OCI-LY1 (cell line): ENCODE data around the gene PPP2R2C.

Experiments
- H2AFZ ChIP-seq: fragments of 200-600 bp; sonication (generic), shearing (Covaris generic); 2 replicates; pipeline ENCODE4 v1.6.0; 2014; ENCODE audit warnings: antibody characterized with exemption, mild to moderate bottlenecking, low read length
- H3F3A ChIP-seq: fragments of 200-600 bp; sonication (generic), shearing (Covaris generic); 2 replicates; pipeline ENCODE4 v1.6.0; 2014; ENCODE audit warnings: mild to moderate bottlenecking, antibody characterized with exemption, low read length, moderate library complexity; ENCODE audit not compliant: insufficient read depth
- H3K27ac ChIP-seq: fragments of 200-600 bp; sonication (generic); 2 replicates; pipeline ENCODE4 v1.5.1; 2014; ENCODE audit warnings: low read length, mixed run types, mild to moderate bottlenecking, low read depth; ENCODE audit not compliant: poor library complexity, severe bottlenecking
- H3K27me3 ChIP-seq: fragments of 200-600 bp; sonication (generic); 2 replicates; pipeline ENCODE4 v1.6.0; 2014; ENCODE audit warnings: antibody characterized with exemption, mild to moderate bottlenecking, low read length, moderate library complexity; ENCODE audit not compliant: insufficient read depth
- H3K36me3 ChIP-seq: fragments of 200-600 bp; sonication (generic); 2 replicates; pipeline ENCODE4 v1.6.1; 2014; ENCODE audit warnings: mild to moderate bottlenecking, antibody characterized with exemption, low read length, moderate library complexity, mixed read lengths; ENCODE audit not compliant: insufficient read depth
- H3K4me1 ChIP-seq: fragments of 200-600 bp; sonication (generic); 2 replicates; pipeline ENCODE4 v1.5.1; 2014; ENCODE audit warnings: mild to moderate bottlenecking, low read length, moderate library complexity; ENCODE audit not compliant: insufficient read depth, severe bottlenecking
- H3K4me2 ChIP-seq: fragments of 200-600 bp; sonication (generic), shearing (Covaris generic); 2 replicates; pipeline ENCODE4 v1.6.1; 2014; ENCODE audit warnings: low read length
- H3K4me3 ChIP-seq: fragments of 200-600 bp; sonication (generic); 2 replicates; pipeline ENCODE4 v1.5.1; 2014; ENCODE audit warnings: low read length, low read depth, mild to moderate bottlenecking, mixed read lengths; ENCODE audit not compliant: poor library complexity, severe bottlenecking
- H3K79me2 ChIP-seq: fragments of 200-600 bp; shearing (Covaris generic); 2 replicates; pipeline ENCODE4 v1.6.1; 2016; ENCODE audit warnings: mixed run types, low read length, mixed read lengths; ENCODE audit not compliant: insufficient read depth
- H3K9ac ChIP-seq: fragments of 200-600 bp; sonication (generic), shearing (Covaris generic); 2 replicates; pipeline ENCODE4 v1.6.1; 2014; ENCODE audit warnings: mild to moderate bottlenecking, low read length, mixed read lengths
- H3K9me2 ChIP-seq: fragments of 200-600 bp; sonication (generic), shearing (Covaris generic); 2 replicates; pipeline ENCODE4 v1.6.1; 2014; ENCODE audit warnings: low read depth, mild to moderate bottlenecking, low read length, mixed read lengths
- H3K9me3 ChIP-seq: fragments of 200-600 bp; shearing (Covaris generic); 2 replicates; pipeline ENCODE4 v1.6.1; 2014; ENCODE audit warnings: low read length, mixed read lengths
- H4K20me1 ChIP-seq: fragments of 200-600 bp; sonication (generic), shearing (Covaris generic); 2 replicates; pipeline ENCODE4 v1.6.0; 2016; ENCODE audit warnings: mild to moderate bottlenecking, low read length; ENCODE audit not compliant: insufficient read depth
- CTCF ChIP-seq: fragments of 200-600 bp; sonication (generic), shearing (Covaris generic); IDR thresholded peaks from 2 replicates; pipeline ENCODE4 v1.5.1; 2017; ENCODE audit warnings: mild to moderate bottlenecking, antibody characterized with exemption, low read length, moderate library complexity, mixed read lengths
- EZH2 ChIP-seq: fragments of 200-600 bp; sonication (generic), shearing (Covaris generic); IDR thresholded peaks from 2 replicates; pipeline ENCODE4 v1.8.0; 2017; ENCODE audit warnings: borderline replicate concordance, mixed run types, mild to moderate bottlenecking, antibody characterized with exemption, low read length, moderate library complexity, mixed read lengths

Gene PPP2R2C

GRCh38 chr4:6345866-6346265 lies 126.5 kb downstream of the PPP2R2C start:
- Histone ChIP-seq H3K4me1 (no peaks in the 10 kb centered on the region), H2AFZ (no peak overlapping the region), H3K79me2 (no peaks in the 10 kb centered on the region), H3K27me3 (no peaks in the 10 kb centered on the region), H3K4me2 (no peak overlapping the region), H3K36me3 (no peaks in the 10 kb centered on the region), H3K9ac (no peak overlapping the region), H3K9me2 (no peaks in the 10 kb centered on the region), H3K9me3 (no peaks in the 10 kb centered on the region), H4K20me1 (no peaks in the 10 kb centered on the region), H3K27ac (no peak overlapping the region), H3K4me3 (no peak overlapping the region), H3F3A (no peaks in the 10 kb centered on the region)
- TF ChIP-seq EZH2: no peak
- TF ChIP-seq CTCF: no peak

- Histone ChIP-seq H3K4me3 (no peak overlapping the region), H3K9ac (no peak overlapping the region), H3K4me2 (no peak overlapping the region), H2AFZ (no peak overlapping the region), H3K36me3 (no peaks in the 10 kb centered on the region), H3K9me3 (no peaks in the 10 kb centered on the region), H3K27me3 (no peaks in the 10 kb centered on the region), H3K27ac (no peak overlapping the region), H3F3A (no peaks in the 10 kb centered on the region), H3K79me2 (no peaks in the 10 kb centered on the region), H3K9me2 (no peaks in the 10 kb centered on the region), H4K20me1 (no peaks in the 10 kb centered on the region), H3K4me1 (no peaks in the 10 kb centered on the region)
- TF ChIP-seq CTCF (no peak), EZH2 (no peak)
Observed at GRCh38 chr4:6345096-6345830, 127.2 kb downstream of the PPP2R2C start.

- no peak overlapping the region for H3K9ac ChIP-seq
- H3K79me2 ChIP-seq: no peaks in the 10 kb centered on the region
- H4K20me1 ChIP-seq: no peaks in the 10 kb centered on the region
- 0 out of 2 replicates have a peak, but pooled peaks have one; percentile 8 for TF ChIP-seq CTCF
- TF ChIP-seq EZH2: no peak
- no peaks in the 10 kb centered on the region for H3F3A ChIP-seq
- no peaks in the 10 kb centered on the region for H3K36me3 ChIP-seq
- no peak overlapping the region for H3K4me3 ChIP-seq
- H3K4me2 ChIP-seq: no peak overlapping the region
- H3K4me1 ChIP-seq: no peaks in the 10 kb centered on the region
- H3K27ac ChIP-seq: no peak overlapping the region
- H3K27me3 ChIP-seq: no peaks in the 10 kb centered on the region
- H3K9me3 ChIP-seq: no peaks in the 10 kb centered on the region
- H3K9me2 ChIP-seq: no peaks in the 10 kb centered on the region
- no peak overlapping the region for H2AFZ ChIP-seq
Observed at GRCh38 chr4:6343939-6344408, 128.4 kb downstream of the PPP2R2C start.
